Measurements from ENCODE around the gene NNMT. TPM values are rescaled to one million over a fixed set of nuclear protein-coding genes. Genes with fewer than 3 reads are reported as not detected.

The NNMT gene
- polyA plus RNA-seq, 1 of the 3 experiments (the other 2 are of a cell fraction): 84.6 TPM

DNA sequence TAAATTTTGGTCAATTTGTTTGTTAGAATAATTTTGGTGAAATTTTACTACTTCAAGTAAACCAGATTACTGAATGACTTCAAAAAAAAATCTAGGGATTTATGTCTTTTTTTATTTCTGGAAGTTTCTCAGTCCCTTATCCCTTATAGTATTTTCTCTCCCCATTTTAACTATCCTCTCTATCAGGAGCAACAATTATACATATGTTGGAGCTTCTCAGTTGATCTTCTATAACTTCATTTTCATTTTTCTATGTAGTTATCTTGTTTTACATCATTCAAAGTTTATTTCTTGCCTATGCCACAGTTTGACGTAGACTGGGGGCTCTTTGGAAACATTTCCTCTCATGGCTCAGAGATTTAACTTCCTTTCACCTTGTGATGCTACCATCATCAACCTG lies 34.2 kb downstream of the NNMT start:
- Histone ChIP-seq H4K20me1 (ENCODE audit: insufficient read depth) (no peaks in the 10 kb centered on the region), H3K27me3 (ENCODE audit: insufficient read depth) (no peaks in the 10 kb centered on the region), H3K79me2 (ENCODE audit: insufficient read depth) (no peaks in the 10 kb centered on the region), H3K27ac (ENCODE audit: low read depth in 2 of 2, low read length in 1 of 2) (no peak overlapping the region), H3K4me3 (ENCODE audit: low read depth in 2 of 2, low read length in 1 of 2) (no peak overlapping the region), H3K9me2 (no peaks in the 10 kb centered on the region), H3K36me3 (replicated peaks in 1 of 2; ENCODE audit: control insufficient read depth in 1 of 2, insufficient read depth in 2 of 2, low read length in 1 of 2) (no peaks in the 10 kb centered on the region), H2AFZ (ENCODE audit: low read depth) (no peak overlapping the region), H3K4me1 (ENCODE audit: control insufficient read depth in 1 of 2, insufficient read depth in 2 of 2, low read depth in 1 of 2, low read length in 1 of 2) (no peaks in the 10 kb centered on the region; a peak in 1 of 4 replicates), H3K9ac (no peak overlapping the region), H3F3A (replicated peaks; ENCODE audit: insufficient read depth) (no peaks in the 10 kb centered on the region), H3K9me3 (peaks cover 11% of the 10 kb centered on the region), H3K4me2 (no peak overlapping the region)
- ChIA-PET POLR2A (no interaction called here), CTCF (interaction anchor here (1.2 to 1.4 kb wide), 2 partner anchors 10 to 13 kb away, joined by 3 to 5 read pairs; no protein-coding TSS in a partner anchor)
- 13% methylated on average over 1 of the region's 1 CpG for WGBS (ENCODE audit: low lambda C conversion rate)
- TF ChIP-seq CHD2 (IDR thresholded peaks at IDR 0.05; ENCODE audit: low read length, partially characterized antibody) (no peak), RXRA (IDR thresholded peaks at IDR 0.05; ENCODE audit: borderline replicate concordance, low read depth) (no peak), POLR2AphosphoS5 (IDR thresholded peaks at IDR 0.05; ENCODE audit: low read depth, low read length) (no peak), FOXM1 (IDR thresholded peaks at IDR 0.05; ENCODE audit: low read depth) (no peak), SIN3A (IDR thresholded peaks at IDR 0.05; ENCODE audit: borderline replicate concordance, low read depth, low read length) (no peak), GATA2 (CRISPR knock-in tag; IDR thresholded peaks at IDR 0.05) (no peak), ELF1 (IDR thresholded peaks at IDR 0.05) (no peak), SMC3 (IDR thresholded peaks at IDR 0.05; ENCODE audit: low read depth, low read length) (no peak), JUND (IDR thresholded peaks at IDR 0.05) (no peak), NFIC (IDR thresholded peaks at IDR 0.05; ENCODE audit: borderline replicate concordance) (no peak), TEAD4 (IDR thresholded peaks at IDR 0.05; ENCODE audit: borderline replicate concordance, insufficient read depth) (no peak)
- TF ChIP-seq, protein P1, sequence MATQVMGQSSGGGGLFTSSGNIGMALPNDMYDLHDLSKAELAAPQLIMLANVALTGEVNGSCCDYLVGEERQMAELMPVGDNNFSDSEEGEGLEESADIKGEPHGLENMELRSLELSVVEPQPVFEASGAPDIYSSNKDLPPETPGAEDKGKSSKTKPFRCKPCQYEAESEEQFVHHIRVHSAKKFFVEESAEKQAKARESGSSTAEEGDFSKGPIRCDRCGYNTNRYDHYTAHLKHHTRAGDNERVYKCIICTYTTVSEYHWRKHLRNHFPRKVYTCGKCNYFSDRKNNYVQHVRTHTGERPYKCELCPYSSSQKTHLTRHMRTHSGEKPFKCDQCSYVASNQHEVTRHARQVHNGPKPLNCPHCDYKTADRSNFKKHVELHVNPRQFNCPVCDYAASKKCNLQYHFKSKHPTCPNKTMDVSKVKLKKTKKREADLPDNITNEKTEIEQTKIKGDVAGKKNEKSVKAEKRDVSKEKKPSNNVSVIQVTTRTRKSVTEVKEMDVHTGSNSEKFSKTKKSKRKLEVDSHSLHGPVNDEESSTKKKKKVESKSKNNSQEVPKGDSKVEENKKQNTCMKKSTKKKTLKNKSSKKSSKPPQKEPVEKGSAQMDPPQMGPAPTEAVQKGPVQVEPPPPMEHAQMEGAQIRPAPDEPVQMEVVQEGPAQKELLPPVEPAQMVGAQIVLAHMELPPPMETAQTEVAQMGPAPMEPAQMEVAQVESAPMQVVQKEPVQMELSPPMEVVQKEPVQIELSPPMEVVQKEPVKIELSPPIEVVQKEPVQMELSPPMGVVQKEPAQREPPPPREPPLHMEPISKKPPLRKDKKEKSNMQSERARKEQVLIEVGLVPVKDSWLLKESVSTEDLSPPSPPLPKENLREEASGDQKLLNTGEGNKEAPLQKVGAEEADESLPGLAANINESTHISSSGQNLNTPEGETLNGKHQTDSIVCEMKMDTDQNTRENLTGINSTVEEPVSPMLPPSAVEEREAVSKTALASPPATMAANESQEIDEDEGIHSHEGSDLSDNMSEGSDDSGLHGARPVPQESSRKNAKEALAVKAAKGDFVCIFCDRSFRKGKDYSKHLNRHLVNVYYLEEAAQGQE (IDR thresholded peaks at IDR 0.05; ENCODE audit: low read depth, low read length): no peak
- TF ChIP-seq, protein P2, sequence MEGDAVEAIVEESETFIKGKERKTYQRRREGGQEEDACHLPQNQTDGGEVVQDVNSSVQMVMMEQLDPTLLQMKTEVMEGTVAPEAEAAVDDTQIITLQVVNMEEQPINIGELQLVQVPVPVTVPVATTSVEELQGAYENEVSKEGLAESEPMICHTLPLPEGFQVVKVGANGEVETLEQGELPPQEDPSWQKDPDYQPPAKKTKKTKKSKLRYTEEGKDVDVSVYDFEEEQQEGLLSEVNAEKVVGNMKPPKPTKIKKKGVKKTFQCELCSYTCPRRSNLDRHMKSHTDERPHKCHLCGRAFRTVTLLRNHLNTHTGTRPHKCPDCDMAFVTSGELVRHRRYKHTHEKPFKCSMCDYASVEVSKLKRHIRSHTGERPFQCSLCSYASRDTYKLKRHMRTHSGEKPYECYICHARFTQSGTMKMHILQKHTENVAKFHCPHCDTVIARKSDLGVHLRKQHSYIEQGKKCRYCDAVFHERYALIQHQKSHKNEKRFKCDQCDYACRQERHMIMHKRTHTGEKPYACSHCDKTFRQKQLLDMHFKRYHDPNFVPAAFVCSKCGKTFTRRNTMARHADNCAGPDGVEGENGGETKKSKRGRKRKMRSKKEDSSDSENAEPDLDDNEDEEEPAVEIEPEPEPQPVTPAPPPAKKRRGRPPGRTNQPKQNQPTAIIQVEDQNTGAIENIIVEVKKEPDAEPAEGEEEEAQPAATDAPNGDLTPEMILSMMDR (IDR thresholded peaks at IDR 0.05): no peak
- no peak for DNase-seq
